Measurements from ENCODE around the gene TMEM141. TPM values are rescaled to one million over a fixed set of nuclear protein-coding genes. Genes with fewer than 3 reads are reported as not detected.
"Not testable (repeated sequence)": the region's sequence is repeated elsewhere in the genome, so short reads cannot be mapped to it uniquely, and the experiment has no call there.

Gene TMEM141
- total and polyA plus RNA-seq, 2 experiments from 2014 or later = 51.7 to 59.4 TPM

GRCh38 chr9:136784249-136784996 is 6.7 kb upstream of the TMEM141 start:
- Histone ChIP-seq H3K27me3 (replicated peaks; ENCODE audit: insufficient read depth) (0 out of 2 replicates have a peak, but pooled peaks cover 3% of the 10 kb centered on the region), H3K9me2 (ENCODE audit: insufficient read depth) (no peaks in the 10 kb centered on the region), H3K4me3 (no peak overlapping the region), H3K4me2 (ENCODE audit: unreplicated experiment) (no peak overlapping the region), H3K9me3 (ENCODE audit: low read depth) (no peaks in the 10 kb centered on the region), H4K20me1 (ENCODE audit: insufficient read depth) (no peaks in the 10 kb centered on the region), H3K79me2 (ENCODE audit: insufficient read depth) (no peaks in the 10 kb centered on the region), H3K4me1 (ENCODE audit: insufficient read depth) (no peaks in the 10 kb centered on the region), H3F3A (ENCODE audit: insufficient read depth) (no peaks in the 10 kb centered on the region), H2AFZ (no peak overlapping the region), H3K9ac (no peak overlapping the region), H3K27ac (no peak overlapping the region), H3K36me3 (ENCODE audit: low read depth) (no peaks in the 10 kb centered on the region)
- peak; percentile 58 for DNase-seq
- 10 to 11% methylated on average over 9 of the region's 9 CpGs for WGBS, 2 experiments (ENCODE audit: low coverage in 1 of 2, low lambda C conversion rate in 2 of 2, missing lambda C conversion rate in 2 of 2)
- in situ Hi-C loops (cut with MboI) = no loop called here
- no peak for TF ChIP-seq EZH2 (IDR thresholded peaks at IDR 0.05; ENCODE audit: insufficient read depth, poor library complexity, severe bottlenecking)
- TF ChIP-seq EZH2phosphoT487 (IDR thresholded peaks at IDR 0.05; ENCODE audit: insufficient read depth, low read depth) = no peak

GRCh38 chr9:136784997-136785361 is 6.2 kb upstream of the TMEM141 start:
- no peak for DNase-seq
- H3K36me3 ChIP-seq (ENCODE audit: low read depth) = no peaks in the 10 kb centered on the region
- WGBS, 2 experiments (ENCODE audit: low coverage in 1 of 2, low lambda C conversion rate in 2 of 2, missing lambda C conversion rate in 2 of 2) = 70 to 81% methylated on average over 6 of the region's 6 CpGs

GRCh38 chr9:136785565-136786355 is 5.4 kb upstream of the TMEM141 start:
- H3K4me1 ChIP-seq (ENCODE audit: insufficient read depth); H3K36me3 ChIP-seq (ENCODE audit: low read depth); H3K9me3 ChIP-seq (ENCODE audit: low read depth); H3K9ac ChIP-seq; H3K4me2 ChIP-seq (ENCODE audit: unreplicated experiment); H3K9me2 ChIP-seq (ENCODE audit: insufficient read depth); in situ Hi-C loops (cut with MboI); DNase-seq; H2AFZ ChIP-seq; H3K79me2 ChIP-seq (ENCODE audit: insufficient read depth); H3K27me3 ChIP-seq (replicated peaks; ENCODE audit: insufficient read depth); H3K27ac ChIP-seq; H4K20me1 ChIP-seq (ENCODE audit: insufficient read depth); H3F3A ChIP-seq (ENCODE audit: insufficient read depth); H3K4me3 ChIP-seq: not testable (repeated sequence)
- WGBS, 2 experiments (ENCODE audit: low coverage in 1 of 2, low lambda C conversion rate in 2 of 2, missing lambda C conversion rate in 2 of 2) = 66 to 70% methylated on average over 19 to 22 of the region's 23 CpGs

More at GRCh38 chr9:136784997-136785361, 6.2 kb upstream of the TMEM141 start:
- H2AFZ ChIP-seq = no peak overlapping the region
- no peaks in the 10 kb centered on the region; the same call in 1 of the 2 replicates for H3K4me1 ChIP-seq (ENCODE audit: insufficient read depth)
- H3K9me3 ChIP-seq (ENCODE audit: low read depth) = no peaks in the 10 kb centered on the region
- H3K27ac ChIP-seq = no peak overlapping the region
- H3K9me2 ChIP-seq (ENCODE audit: insufficient read depth) = no peaks in the 10 kb centered on the region
- H3K4me3 ChIP-seq = no peak overlapping the region
- no peak overlapping the region for H3K4me2 ChIP-seq (ENCODE audit: unreplicated experiment)
- no peaks in the 10 kb centered on the region for H3K27me3 ChIP-seq (replicated peaks; ENCODE audit: insufficient read depth)
- no peaks in the 10 kb centered on the region for H4K20me1 ChIP-seq (ENCODE audit: insufficient read depth)
- in situ Hi-C loops (cut with MboI) = no loop called here
- no peaks in the 10 kb centered on the region for H3F3A ChIP-seq (ENCODE audit: insufficient read depth)
- H3K79me2 ChIP-seq (ENCODE audit: insufficient read depth) = no peaks in the 10 kb centered on the region
- no peak overlapping the region for H3K9ac ChIP-seq
- TF ChIP-seq EZH2 (IDR thresholded peaks at IDR 0.05; ENCODE audit: insufficient read depth, poor library complexity, severe bottlenecking) (no peak), EZH2phosphoT487 (IDR thresholded peaks at IDR 0.05; ENCODE audit: insufficient read depth, low read depth) (no peak)

GRCh38 chr9:136786451-136786850 is 4.7 kb upstream of the TMEM141 start:
- Histone ChIP-seq H2AFZ (no peak overlapping the region), H3K79me2 (ENCODE audit: insufficient read depth) (no peaks in the 10 kb centered on the region), H3K9ac (no peak overlapping the region), H3K27me3 (replicated peaks; ENCODE audit: insufficient read depth) (no peaks in the 10 kb centered on the region), H4K20me1 (ENCODE audit: insufficient read depth) (no peaks in the 10 kb centered on the region), H3K27ac (no peak overlapping the region), H3K36me3 (ENCODE audit: low read depth) (no peaks in the 10 kb centered on the region), H3K9me3 (ENCODE audit: low read depth) (no peaks in the 10 kb centered on the region), H3F3A (ENCODE audit: insufficient read depth) (peaks cover 4% of the 10 kb centered on the region; the same call in 1 of the 2 replicates), H3K4me1 (ENCODE audit: insufficient read depth) (peaks cover 5% of the 10 kb centered on the region), H3K9me2 (ENCODE audit: insufficient read depth) (no peaks in the 10 kb centered on the region), H3K4me3 (no peak overlapping the region), H3K4me2 (ENCODE audit: unreplicated experiment) (no peak overlapping the region)
- DNase-seq = no peak
- in situ Hi-C loops (cut with MboI) = no loop called here
- 55 to 65% methylated on average over 10 of the region's 10 CpGs for WGBS, 2 experiments (ENCODE audit: low coverage in 1 of 2, low lambda C conversion rate in 2 of 2, missing lambda C conversion rate in 2 of 2)
- TF ChIP-seq EZH2 (IDR thresholded peaks at IDR 0.05; ENCODE audit: insufficient read depth, poor library complexity, severe bottlenecking) (no peak), EZH2phosphoT487 (IDR thresholded peaks at IDR 0.05; ENCODE audit: insufficient read depth, low read depth) (no peak)

GRCh38 chr9:136786983-136787382 is 4.2 kb upstream of the TMEM141 start:
- H3K4me1 ChIP-seq (ENCODE audit: insufficient read depth); H2AFZ ChIP-seq; H3F3A ChIP-seq (ENCODE audit: insufficient read depth); in situ Hi-C loops (cut with MboI); H3K36me3 ChIP-seq (ENCODE audit: low read depth); H4K20me1 ChIP-seq (ENCODE audit: insufficient read depth); H3K27me3 ChIP-seq (replicated peaks; ENCODE audit: insufficient read depth); DNase-seq; H3K79me2 ChIP-seq (ENCODE audit: insufficient read depth); H3K9me3 ChIP-seq (ENCODE audit: low read depth); H3K9me2 ChIP-seq (ENCODE audit: insufficient read depth); H3K27ac ChIP-seq; H3K4me3 ChIP-seq; H3K9ac ChIP-seq; H3K4me2 ChIP-seq (ENCODE audit: unreplicated experiment): not testable (repeated sequence)
- WGBS, 2 experiments (ENCODE audit: low coverage in 1 of 2, low lambda C conversion rate in 2 of 2, missing lambda C conversion rate in 2 of 2) = 17 to 19% methylated on average over 4 of the region's 4 CpGs

Measured in GM23248 (cell line).